B cell (primary cell): ENCODE results near the gene KCTD13. TPM values are rescaled to one million over a fixed set of nuclear protein-coding genes. Genes with fewer than 3 reads are reported as not detected.

Source experiments
- ATAC-seq: fragments of 200-7000 bp; cut with Tn5 transposase; one replicate; pipeline ENCODE4 v1.10.0; 2021; ENCODE audit warnings: low read depth, mild to moderate bottlenecking, moderate number of reproducible peaks, moderate library complexity
- CTCF ChIA-PET: fragments of 350-600 bp; sonication (Branson Sonifier 250); formaldehyde crosslinking; loops from one replicate; lab custom pipeline; 2021; ENCODE audit warnings: antibody characterized with exemption, inconsistent platforms; lab: Charles Lee
- POLR2A ChIA-PET: fragments of 350-600 bp; sonication (Branson Sonifier 250); formaldehyde crosslinking; loops from one replicate; lab custom pipeline; 2021; ENCODE audit warnings: antibody characterized with exemption; lab: Charles Lee
- DNase-seq: peaks from one replicate; pipeline ENCODE4 v3.0.0; 2013
- H2AFZ ChIP-seq: 2 replicates; pipeline ENCODE4 v1.6.1; 2012; ENCODE audit warnings: mild to moderate bottlenecking, low read depth, low read length; ENCODE audit not compliant: insufficient read depth, poor library complexity, severe bottlenecking
- H3K27ac ChIP-seq, 2 donors: 1 replicate in 1 of 2; 2 replicates in 1 of 2; pipeline ENCODE4 v1.5.1; 2012 to 2013; ENCODE audit warnings: low read length in 2 of 2, mild to moderate bottlenecking in 2 of 2, moderate library complexity in 1 of 2
- H3K27me3 ChIP-seq, 4 experiments: fragments of 200-600 bp in 1 of 4; sonication (generic) in 1 of 4; replicated peaks in 1 of 4; 1 replicate in 2 of 4; 2 replicates in 2 of 4; pipeline versions ENCODE4 v1.6.1 to v1.7.0; 2013 to 2016; ENCODE audit warnings: low read length in 3 of 4, mild to moderate bottlenecking in 2 of 4, mixed read lengths in 1 of 4, moderate library complexity in 1 of 4; ENCODE audit not compliant: insufficient read depth in 4 of 4, control insufficient read depth in 3 of 4; ENCODE audit errors: control extremely low read depth in 1 of 4
- H3K36me3 ChIP-seq, 2 experiments: replicated peaks in 1 of 2; 1 replicate in 1 of 2; 2 replicates in 1 of 2; pipeline versions ENCODE4 v1.6.1 to v1.7.1; 2013; ENCODE audit warnings: low read length in 1 of 2; ENCODE audit not compliant: insufficient read depth in 2 of 2, control insufficient read depth in 1 of 2; ENCODE audit errors: control extremely low read depth in 1 of 2, extremely low read depth in 1 of 2
- H3K4me1 ChIP-seq, 2 donors: fragments of 200-600 bp in 1 of 2; sonication (generic) in 1 of 2; 1 replicate in 1 of 2; 2 replicates in 1 of 2; pipeline versions ENCODE4 v1.5.1 to v1.6.1; 2013 to 2017; ENCODE audit warnings: low read length in 2 of 2; ENCODE audit not compliant: control insufficient read depth in 2 of 2, insufficient read depth in 2 of 2
- H3K4me2 ChIP-seq: replicated peaks from 2 replicates; pipeline ENCODE3; 2012; ENCODE audit warnings: mild to moderate bottlenecking, low read depth, low read length; ENCODE audit not compliant: poor library complexity, severe bottlenecking
- H3K4me3 ChIP-seq, 5 experiments: fragments of 200-600 bp in 1 of 5; sonication (generic) in 1 of 5; 1 replicate in 3 of 5; 2 replicates in 2 of 5; pipeline versions ENCODE4 v1.5.1 to v1.7.0; 2011 to 2016; ENCODE audit warnings: low read length in 4 of 5, mild to moderate bottlenecking in 4 of 5, low read depth in 2 of 5, control low read depth in 1 of 5, moderate library complexity in 1 of 5; ENCODE audit not compliant: insufficient read depth in 1 of 5; ENCODE audit errors: control extremely low read depth in 1 of 5, extremely low read depth in 1 of 5
- H3K79me2 ChIP-seq: fragments of 200-600 bp; sonication (generic); one replicate; pipeline ENCODE4 v1.6.0; 2016; ENCODE audit warnings: low read length; ENCODE audit not compliant: control insufficient read depth, insufficient read depth
- H3K9ac ChIP-seq: fragments of 200-600 bp; sonication (generic); 2 replicates; pipeline ENCODE4 v1.6.1; 2017; ENCODE audit warnings: mild to moderate bottlenecking, low read length, moderate library complexity
- H3K9me3 ChIP-seq, 3 donors: one replicate each; pipeline versions ENCODE4 v1.6.1 to v1.7.1; 2013; ENCODE audit warnings: low read length in 2 of 3; ENCODE audit not compliant: control insufficient read depth in 2 of 3, insufficient read depth in 1 of 3; ENCODE audit errors: control extremely low read depth in 1 of 3
- H4K20me1 ChIP-seq: 2 replicates; pipeline ENCODE4 v1.6.0; 2012; ENCODE audit warnings: mild to moderate bottlenecking, low read length; ENCODE audit not compliant: insufficient read depth, control insufficient read depth, poor library complexity, severe bottlenecking
- H3K27ac Mint-ChIP-seq: one replicate; pipeline ENCODE4 v1.8.0; 2021; ENCODE audit warnings: mixed read lengths
- H3K27me3 Mint-ChIP-seq: one replicate; pipeline ENCODE4 v1.8.0; 2021; ENCODE audit warnings: mixed read lengths
- H3K4me1 Mint-ChIP-seq: one replicate; pipeline ENCODE4 v1.8.0; 2021; ENCODE audit warnings: mixed read lengths
- H3K4me3 Mint-ChIP-seq: one replicate; pipeline ENCODE4 v1.8.0; 2021; ENCODE audit warnings: mixed read lengths
- H3K9me3 Mint-ChIP-seq: one replicate; pipeline ENCODE4 v1.8.0; 2022; ENCODE audit warnings: mixed read lengths; ENCODE audit not compliant: insufficient read depth
- EZH2 ChIP-seq: IDR thresholded peaks from 2 replicates; pipeline ENCODE4 v1.6.1; 2012; ENCODE audit warnings: borderline replicate concordance, low read depth, mild to moderate bottlenecking, moderate library complexity, low read length; ENCODE audit not compliant: insufficient read depth, poor library complexity, severe bottlenecking
- WGBS: methylation state at CpG from one replicate; pipeline ENCODE4 v1.1.5; 2013; ENCODE audit warnings: missing lambda C conversion rate; ENCODE audit not compliant: insufficient coverage; 5-methylcytosine and 5-hydroxymethylcytosine counted together
- intact Hi-C: fragments of 100-400 bp; cut with micrococcal nuclease; formaldehyde crosslinking; loops from one replicate; pipeline ENCODE4 v1.10.0; 2022
- polyA plus RNA-seq: library from polyadenylated mRNA; depleted of rRNA; stranded (reverse); fragments of >200 nt; gene quantifications from 2 replicates; pipeline ENCODE4 v1.2.3, GENCODE V29; 2012
- total RNA-seq, 2 donors: library from RNA; stranded (reverse); fragments of 120-200 nt in 1 of 2; gene quantifications; 1 replicate in 1 of 2; 2 replicates in 1 of 2; pipeline versions ENCODE4 v1.2.3 to v1.2.4, GENCODE V29; 2013 to 2022
- TF ChIP-seq, protein P1 (sequence below): fragments of 200-600 bp; IDR thresholded peaks from one replicate; pipeline ENCODE4 v1.8.0; 2022; ENCODE audit warnings: antibody characterized with exemption, mild to moderate bottlenecking

Gene KCTD13
- total and polyA plus RNA-seq, 2 donors (not counting 1 experiment from before 2014, with no cell fraction given): 61.5 to 74.3 TPM

DNA sequence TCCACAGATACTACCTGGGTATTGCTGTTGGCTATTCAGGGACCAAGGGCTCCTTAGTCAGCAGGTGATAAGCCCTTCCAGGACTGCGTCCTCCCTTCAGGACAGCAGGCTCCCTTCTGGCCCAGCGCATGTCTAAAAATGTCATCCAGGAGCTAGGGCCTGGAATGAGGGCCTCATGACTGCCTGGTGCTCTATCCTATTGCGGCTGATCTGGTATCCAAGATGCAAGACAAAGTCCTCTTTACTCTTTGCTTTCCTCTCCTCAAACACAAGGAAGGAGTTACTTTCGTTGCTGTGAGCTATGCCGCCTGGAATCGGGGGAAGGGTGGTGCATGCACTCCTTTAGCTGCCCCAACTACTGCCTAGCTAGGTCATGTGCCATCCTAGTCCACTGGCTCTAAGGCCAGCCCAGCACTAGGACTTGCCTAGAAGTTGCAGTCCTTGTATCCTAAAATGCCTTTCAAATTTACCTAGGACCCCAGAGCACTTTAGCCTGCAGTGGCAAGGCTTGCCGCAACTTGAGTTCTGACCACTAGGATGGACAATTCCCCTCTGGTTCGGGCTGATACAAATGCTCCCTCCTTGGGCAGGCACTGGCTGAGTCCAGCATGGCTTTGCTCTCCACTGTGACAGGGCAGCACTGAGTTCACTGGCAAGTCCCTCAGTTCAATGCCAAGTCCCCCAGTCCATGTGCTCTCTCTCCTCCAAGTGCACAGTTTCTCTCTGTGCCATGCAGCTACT is 25.8 kb upstream of the KCTD13 start:
- Histone ChIP-seq H3K4me1 (no peaks in the 10 kb centered on the region), H3K36me3 (no peaks in the 10 kb centered on the region), H3K9ac (no peak overlapping the region), H3K27ac (no peak overlapping the region), H2AFZ (no peak overlapping the region), H3K9me3 (peaks cover 0 to 9% (median 0%) of the 10 kb centered on the region in 3 donors), H4K20me1 (no peaks in the 10 kb centered on the region), H3K79me2 (no peaks in the 10 kb centered on the region), H3K27me3 (no peaks in the 10 kb centered on the region), H3K4me3 (no peak overlapping the region), H3K4me2 (no peak overlapping the region)
- WGBS: 94% methylated on average over 8 of the region's 8 CpGs
- Mint-ChIP-seq H3K4me3 (no peak overlapping the region), H3K9me3 (peaks cover 5% of the 10 kb centered on the region), H3K27me3 (peaks cover 10% of the 10 kb centered on the region), H3K27ac (no peak overlapping the region), H3K4me1 (no peaks in the 10 kb centered on the region)
- intact Hi-C loops: no loop called here
- DNase-seq (no peak), ATAC-seq (no peak)
- POLR2A ChIA-PET: no interaction called here
- CTCF ChIA-PET: no interaction called here
- no peak for TF ChIP-seq EZH2
- TF ChIP-seq, protein P1, sequence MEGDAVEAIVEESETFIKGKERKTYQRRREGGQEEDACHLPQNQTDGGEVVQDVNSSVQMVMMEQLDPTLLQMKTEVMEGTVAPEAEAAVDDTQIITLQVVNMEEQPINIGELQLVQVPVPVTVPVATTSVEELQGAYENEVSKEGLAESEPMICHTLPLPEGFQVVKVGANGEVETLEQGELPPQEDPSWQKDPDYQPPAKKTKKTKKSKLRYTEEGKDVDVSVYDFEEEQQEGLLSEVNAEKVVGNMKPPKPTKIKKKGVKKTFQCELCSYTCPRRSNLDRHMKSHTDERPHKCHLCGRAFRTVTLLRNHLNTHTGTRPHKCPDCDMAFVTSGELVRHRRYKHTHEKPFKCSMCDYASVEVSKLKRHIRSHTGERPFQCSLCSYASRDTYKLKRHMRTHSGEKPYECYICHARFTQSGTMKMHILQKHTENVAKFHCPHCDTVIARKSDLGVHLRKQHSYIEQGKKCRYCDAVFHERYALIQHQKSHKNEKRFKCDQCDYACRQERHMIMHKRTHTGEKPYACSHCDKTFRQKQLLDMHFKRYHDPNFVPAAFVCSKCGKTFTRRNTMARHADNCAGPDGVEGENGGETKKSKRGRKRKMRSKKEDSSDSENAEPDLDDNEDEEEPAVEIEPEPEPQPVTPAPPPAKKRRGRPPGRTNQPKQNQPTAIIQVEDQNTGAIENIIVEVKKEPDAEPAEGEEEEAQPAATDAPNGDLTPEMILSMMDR: no peak

GRCh38 chr16:29950806-29951461 is 24.9 kb upstream of the KCTD13 start:
- Mint-ChIP-seq H3K27ac (no peak overlapping the region), H3K9me3 (peaks cover 5% of the 10 kb centered on the region), H3K4me3 (no peak overlapping the region), H3K4me1 (no peaks in the 10 kb centered on the region), H3K27me3 (peaks cover 10% of the 10 kb centered on the region)
- Histone ChIP-seq H3K79me2 (no peaks in the 10 kb centered on the region), H3K36me3 (no peaks in the 10 kb centered on the region), H3K4me3 (no peak overlapping the region), H4K20me1 (no peaks in the 10 kb centered on the region), H3K27me3 (no peaks in the 10 kb centered on the region), H3K27ac (no peak overlapping the region), H3K9ac (no peak overlapping the region), H3K4me2 (no peak overlapping the region), H3K9me3 (peaks cover 0 to 9% (median 0%) of the 10 kb centered on the region in 3 donors), H2AFZ (no peak overlapping the region), H3K4me1 (no peaks in the 10 kb centered on the region)
- ChIA-PET CTCF (no interaction called here), POLR2A (no interaction called here)
- TF ChIP-seq EZH2: no peak
- TF ChIP-seq, protein P1: no peak
- 91% methylated on average over 4 of the region's 4 CpGs for WGBS
- no peak for ATAC-seq
- DNase-seq: no peak
- intact Hi-C loops: no loop called here
